HG03575 (cell line): ENCODE data around the gene CEP131.

ENCODE experiments used
- ATAC-seq: cut with Tn5 transposase; IDR thresholded peaks from one replicate; pipeline ENCODE4 v1.9.1; 2021; ENCODE audit not compliant: unreplicated experiment, insufficient number of reproducible peaks, low FRiP score; ENCODE audit errors: extremely low read depth

The CEP131 gene

GRCh38 chr17:81241203-81241602 lies 18.4 kb upstream of the CEP131 start:
- ATAC-seq, result no peak

- ATAC-seq, result no peak
These were observed 18.0 kb upstream of the CEP131 start for GRCh38 chr17:81240761-81241160.

GRCh38 chr17:81239714-81240555 lies 17.2 kb upstream of the CEP131 start:
- ATAC-seq, result no peak

GRCh38 chr17:81238815-81239713 lies 16.3 kb upstream of the CEP131 start, which contains the start of the genes NDUFAF8 and TEPSIN:
Gene NDUFAF8 (plus strand): TSS chr17:81239318. CDS start chr17:81239364, 46 bp downstream.
Gene TEPSIN (minus strand): TSS chr17:81239055. CDS start chr17:81239033, 22 bp downstream.
- peak; percentile 44 for ATAC-seq

- ATAC-seq, result no peak
These were observed 15.7 kb upstream of the CEP131 start for GRCh38 chr17:81238490-81238814.

- ATAC-seq, result no peak
These were observed 15.1 kb upstream of the CEP131 start for GRCh38 chr17:81237591-81238489.

- no peak for ATAC-seq
These were observed 14.0 kb upstream of the CEP131 start for GRCh38 chr17:81236784-81237183.

- no peak for ATAC-seq
These were observed 13.3 kb upstream of the CEP131 start for GRCh38 chr17:81235822-81236740.

GRCh38 chr17:81234940-81235821 lies 12.4 kb upstream of the CEP131 start:
- ATAC-seq, result no peak

- no peak for ATAC-seq
These were observed 11.7 kb upstream of the CEP131 start for GRCh38 chr17:81234506-81234855.

- no peak for ATAC-seq
These were observed 11.2 kb upstream of the CEP131 start for GRCh38 chr17:81233811-81234505.

GRCh38 chr17:81233316-81233715 lies 10.6 kb upstream of the CEP131 start:
- ATAC-seq, result no peak

- ATAC-seq, result no peak
These were observed 10.0 kb upstream of the CEP131 start for GRCh38 chr17:81232616-81233241.

GRCh38 chr17:81231766-81232581 lies 9.2 kb upstream of the CEP131 start:
- no peak for ATAC-seq

- ATAC-seq, result no peak
These were observed 8.4 kb upstream of the CEP131 start for GRCh38 chr17:81231121-81231645.
